HG02571 (cell line): Measurements from ENCODE around the gene CAVIN1.
"Not testable (repeated sequence)": the region's sequence is repeated elsewhere in the genome, so short reads cannot be mapped to it uniquely, and the experiment has no call there.

ENCODE experiments used
- ATAC-seq: cut with Tn5 transposase; IDR thresholded peaks from one replicate; pipeline ENCODE4 v1.9.1; 2021; ENCODE audit warnings: mild to moderate bottlenecking, moderate library complexity; ENCODE audit not compliant: unreplicated experiment

The CAVIN1 gene

GRCh38 chr17:42422958-42423712 is at the start of gene CAVIN1:
Gene CAVIN1, minus strand, starts transcription at chr17:42423256. Its CDS starts 159 bp downstream, at chr17:42423097.
- ATAC-seq = no peak

GRCh38 chr17:42467889-42468288 is 44.8 kb upstream of the CAVIN1 start:
- ATAC-seq = no peak

GRCh38 chr17:42463976-42464400 is 40.9 kb upstream of the CAVIN1 start:
- ATAC-seq = no peak

GRCh38 chr17:42460371-42460770 is 37.3 kb upstream of the CAVIN1 start:
- no peak for ATAC-seq

GRCh38 chr17:42459801-42460281 is 36.8 kb upstream of the CAVIN1 start:
- ATAC-seq = no peak

- ATAC-seq = no peak
These were observed 36.3 kb upstream of the CAVIN1 start for GRCh38 chr17:42459256-42459800.

- ATAC-seq = peak; percentile 71
These were observed 35.6 kb upstream of the CAVIN1 start, which contains the start of gene ATP6V0A1 for GRCh38 chr17:42458497-42459255. Gene ATP6V0A1, plus strand, starts transcription at chr17:42458878. Its CDS starts 2,017 bp downstream, at chr17:42460895.

GRCh38 chr17:42457107-42457792 is 34.2 kb upstream of the CAVIN1 start:
- ATAC-seq = no peak

GRCh38 chr17:42456223-42457106 is 33.4 kb upstream of the CAVIN1 start:
- ATAC-seq = no peak

- ATAC-seq = not testable (repeated sequence)
These were observed 31.9 kb upstream of the CAVIN1 start for GRCh38 chr17:42454987-42455386.

GRCh38 chr17:42453439-42453838 is 30.4 kb upstream of the CAVIN1 start:
- ATAC-seq = no peak

GRCh38 chr17:42451270-42451669 is 28.2 kb upstream of the CAVIN1 start:
- not testable (repeated sequence) for ATAC-seq

GRCh38 chr17:42449838-42450237 is 26.8 kb upstream of the CAVIN1 start:
- ATAC-seq = not testable (repeated sequence)

- not testable (repeated sequence) for ATAC-seq
These were observed 26.1 kb upstream of the CAVIN1 start for GRCh38 chr17:42449176-42449575.

- ATAC-seq = no peak
These were observed 19.1 kb upstream of the CAVIN1 start for GRCh38 chr17:42442196-42442565.

GRCh38 chr17:42441371-42442195 is 18.5 kb upstream of the CAVIN1 start:
- ATAC-seq = no peak

- no peak for ATAC-seq
These were observed 15.8 kb upstream of the CAVIN1 start for GRCh38 chr17:42438600-42439567.

GRCh38 chr17:42436391-42436790 is 13.3 kb upstream of the CAVIN1 start:
- ATAC-seq = no peak
